NB4 (cell line): Measurements from ENCODE around the gene CFAP45.

ENCODE experiments used
- CTCF ChIP-seq: IDR thresholded peaks from one replicate; pipeline ENCODE4 v1.5.1; 2012; ENCODE audit warnings: low read depth, low read length
- MAX ChIP-seq: IDR thresholded peaks from 2 replicates; pipeline ENCODE4 v1.6.1; 2011; ENCODE audit warnings: low read depth, low read length
- POLR2A ChIP-seq: IDR thresholded peaks from 2 replicates; pipeline ENCODE4 v1.6.1; 2011; ENCODE audit warnings: mild to moderate bottlenecking; ENCODE audit not compliant: insufficient read length; ENCODE audit errors: extremely low read depth

- TF ChIP-seq POLR2A = no peak
- TF ChIP-seq CTCF = no peak
- TF ChIP-seq MAX = no peak
Measured at GRCh38 chr1:159872891-159873290, 27.1 kb downstream of the CFAP45 start.
